Esophagus muscularis mucosa (tissue), 3 donors: ENCODE data around the gene HPCA.

Experiments
- POLR2A ChIP-seq: fragments of 450-650 bp; IDR thresholded peaks from one replicate; pipeline ENCODE4 v1.6.1; 2017; ENCODE audit warnings: antibody characterized with exemption, moderate library complexity, mild to moderate bottlenecking, low read depth
- POLR2AphosphoS5 ChIP-seq, 2 donors: sonication (generic); formaldehyde crosslinking; IDR thresholded peaks; one replicate each; pipeline ENCODE4 v1.6.1; 2017; ENCODE audit warnings: antibody characterized with exemption in 2 of 2
- TF ChIP-seq, protein P1 (sequence below), 3 experiments: fragments of 200-600 bp in 2 of 3; fragments of 450-650 bp in 1 of 3; sonication (generic) in 2 of 3; IDR thresholded peaks; one replicate each; pipeline ENCODE4 v1.5.1; 2017 to 2019; ENCODE audit warnings: antibody characterized with exemption in 3 of 3, mild to moderate bottlenecking in 2 of 3, moderate library complexity in 1 of 3

GRCh38 chr1:32885676-32886003 lies 651 bp upstream of the HPCA start:
- TF ChIP-seq, protein P1, sequence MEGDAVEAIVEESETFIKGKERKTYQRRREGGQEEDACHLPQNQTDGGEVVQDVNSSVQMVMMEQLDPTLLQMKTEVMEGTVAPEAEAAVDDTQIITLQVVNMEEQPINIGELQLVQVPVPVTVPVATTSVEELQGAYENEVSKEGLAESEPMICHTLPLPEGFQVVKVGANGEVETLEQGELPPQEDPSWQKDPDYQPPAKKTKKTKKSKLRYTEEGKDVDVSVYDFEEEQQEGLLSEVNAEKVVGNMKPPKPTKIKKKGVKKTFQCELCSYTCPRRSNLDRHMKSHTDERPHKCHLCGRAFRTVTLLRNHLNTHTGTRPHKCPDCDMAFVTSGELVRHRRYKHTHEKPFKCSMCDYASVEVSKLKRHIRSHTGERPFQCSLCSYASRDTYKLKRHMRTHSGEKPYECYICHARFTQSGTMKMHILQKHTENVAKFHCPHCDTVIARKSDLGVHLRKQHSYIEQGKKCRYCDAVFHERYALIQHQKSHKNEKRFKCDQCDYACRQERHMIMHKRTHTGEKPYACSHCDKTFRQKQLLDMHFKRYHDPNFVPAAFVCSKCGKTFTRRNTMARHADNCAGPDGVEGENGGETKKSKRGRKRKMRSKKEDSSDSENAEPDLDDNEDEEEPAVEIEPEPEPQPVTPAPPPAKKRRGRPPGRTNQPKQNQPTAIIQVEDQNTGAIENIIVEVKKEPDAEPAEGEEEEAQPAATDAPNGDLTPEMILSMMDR (IDR thresholded peaks at IDR 0.05), result no peak
- no peak for TF ChIP-seq POLR2A
- TF ChIP-seq POLR2AphosphoS5 (IDR thresholded peaks at IDR 0.05), result no peak
